ENCODE results near the gene TP73. TPM values are rescaled to one million over a fixed set of nuclear protein-coding genes. Genes with fewer than 3 reads are reported as not detected.

TP73 gene
- total RNA-seq, 1 experiment from 2014 or later: 19.2 TPM

- Histone ChIP-seq H3K4me2 (ENCODE audit: low read length) (no peak overlapping the region), H3K4me3 (replicated peaks in 1 of 2; ENCODE audit: low read depth in 1 of 2, low read length in 2 of 2) (no peak overlapping the region), H3K4me1 (ENCODE audit: control insufficient read depth in 1 of 2, insufficient read depth in 2 of 2, low read length in 2 of 2) (peaks cover 22 to 42% of the 10 kb centered on the region in 2 experiments), H3K9me3 (ENCODE audit: control insufficient read depth in 1 of 2, insufficient read depth in 1 of 2, low read depth in 1 of 2, low read length in 2 of 2) (no peaks in the 10 kb centered on the region), H3K27ac (ENCODE audit: low read depth, low read length) (no peak overlapping the region; the same call in 1 of the 2 replicates), H3K79me2 (ENCODE audit: insufficient read depth, low read length) (peaks cover 30% of the 10 kb centered on the region), H2AFZ (ENCODE audit: low read depth, low read length, poor library complexity, severe bottlenecking) (no peak overlapping the region), H3K27me3 (ENCODE audit: insufficient read depth, low read length) (no peaks in the 10 kb centered on the region), H3K9me2 (ENCODE audit: insufficient read depth) (no peaks in the 10 kb centered on the region), H3K36me3 (ENCODE audit: control insufficient read depth in 1 of 2, insufficient read depth in 2 of 2, low read length in 2 of 2) (no peaks in the 10 kb centered on the region), H4K20me1 (ENCODE audit: insufficient read depth) (no peaks in the 10 kb centered on the region; the same call in 1 of the 2 replicates), H3K9ac (ENCODE audit: low read length) (no peak overlapping the region)
- BruUV-seq (replicated peaks): no TSS peak
- DNase-seq (ENCODE audit: low read depth, low spot score) (no peak), ATAC-seq (no peak)
- TF ChIP-seq EZH2phosphoT487 (IDR thresholded peaks at IDR 0.05; ENCODE audit: borderline replicate concordance) (no peak), FOSL1 (IDR thresholded peaks at IDR 0.05; ENCODE audit: low read depth) (no peak), RAD21 (IDR thresholded peaks at IDR 0.05; ENCODE audit: low read depth) (no peak), CEBPB (IDR thresholded peaks at IDR 0.05; ENCODE audit: low read depth) (no peak), EGR1 (IDR thresholded peaks at IDR 0.05; ENCODE audit: low read depth) (no peak), SRF (IDR thresholded peaks at IDR 0.05; ENCODE audit: low read depth) (no peak), ZFX (IDR thresholded peaks at IDR 0.05) (no peak), YY1 (IDR thresholded peaks at IDR 0.05; ENCODE audit: extremely low read depth, insufficient replicate concordance, low read depth, low read length) (no peak), JUND (IDR thresholded peaks at IDR 0.05) (no peak)
- ChIA-PET RAD21 (ENCODE audit: low non-redundant PET in 1 of 2, low total read pairs in 2 of 2, uncharacterized antibody in 2 of 2, unreplicated experiment in 2 of 2) (no interaction called here), CTCF (no interaction called here), POLR2A (no interaction called here)
- intact Hi-C loops (cut with micrococcal nuclease): no loop called here
These were observed 25.2 kb downstream of the TP73 start for GRCh38 chr1:3677484-3677883.

GRCh38 chr1:3678361-3679097 is 26.2 kb downstream of the TP73 start:
- BruUV-seq (replicated peaks): no TSS peak
- DNase-seq (ENCODE audit: low read depth, low spot score): no peak
- ATAC-seq: no peak
- TF ChIP-seq CTCF (IDR thresholded peaks at IDR 0.05 in 2 of 3, conservative IDR thresholded peaks at IDR 0.05 in 1 of 3; ENCODE audit: borderline replicate concordance in 1 of 3, insufficient read depth in 1 of 3, low read depth in 2 of 3, low read length in 2 of 3) (no peak), EZH2 (IDR thresholded peaks at IDR 0.05) (no peak), SRF (IDR thresholded peaks at IDR 0.05; ENCODE audit: low read depth) (no peak), ELF1 (IDR thresholded peaks at IDR 0.05; ENCODE audit: borderline replicate concordance, low read depth) (no peak), SP1 (IDR thresholded peaks at IDR 0.05; ENCODE audit: low read depth) (no peak), EGR1 (IDR thresholded peaks at IDR 0.05; ENCODE audit: low read depth) (no peak), FOSL1 (IDR thresholded peaks at IDR 0.05; ENCODE audit: low read depth) (no peak), POLR2A (IDR thresholded peaks at IDR 0.05; ENCODE audit: borderline replicate concordance, extremely low read depth, insufficient read depth, insufficient read length) (no peak), ATF3 (IDR thresholded peaks at IDR 0.05) (no peak), CEBPB (IDR thresholded peaks at IDR 0.05; ENCODE audit: low read depth) (no peak), ZFX (IDR thresholded peaks at IDR 0.05) (no peak), ZBTB33 (IDR thresholded peaks at IDR 0.05; ENCODE audit: extremely low read depth, insufficient replicate concordance, low read length) (no peak), CBX3 (IDR thresholded peaks at IDR 0.05; ENCODE audit: low read depth) (no peak)

More at GRCh38 chr1:3678361-3679097, 26.2 kb downstream of the TP73 start:
- no peak overlapping the region for H3K4me2 ChIP-seq (ENCODE audit: low read length)
- H3K27ac ChIP-seq (ENCODE audit: low read depth, low read length): no peak overlapping the region
- H3K9ac ChIP-seq (ENCODE audit: low read length): no peak overlapping the region
- no peaks in the 10 kb centered on the region for H3K9me3 ChIP-seq (ENCODE audit: control insufficient read depth in 1 of 2, insufficient read depth in 1 of 2, low read depth in 1 of 2, low read length in 2 of 2)
- H3K79me2 ChIP-seq (ENCODE audit: insufficient read depth, low read length): peaks cover 22% of the 10 kb centered on the region
- POLR2A ChIA-PET: no interaction called here
- H4K20me1 ChIP-seq (ENCODE audit: insufficient read depth): no peaks in the 10 kb centered on the region; the same call in 1 of the 2 replicates
- intact Hi-C loops (cut with micrococcal nuclease): no loop called here
- no peak overlapping the region for H3K4me3 ChIP-seq (replicated peaks in 1 of 2; ENCODE audit: low read depth in 1 of 2, low read length in 2 of 2)
- H3K36me3 ChIP-seq (ENCODE audit: control insufficient read depth in 1 of 2, insufficient read depth in 2 of 2, low read length in 2 of 2): no peaks in the 10 kb centered on the region
- no peaks in the 10 kb centered on the region for H3K9me2 ChIP-seq (ENCODE audit: insufficient read depth)
- RAD21 ChIA-PET (ENCODE audit: low non-redundant PET in 1 of 2, low total read pairs in 2 of 2, uncharacterized antibody in 2 of 2, unreplicated experiment in 2 of 2): no interaction called here
- H3K27me3 ChIP-seq (ENCODE audit: insufficient read depth, low read length): no peaks in the 10 kb centered on the region
- no peak overlapping the region for H2AFZ ChIP-seq (ENCODE audit: low read depth, low read length, poor library complexity, severe bottlenecking)
- H3K4me1 ChIP-seq (ENCODE audit: control insufficient read depth in 1 of 2, insufficient read depth in 2 of 2, low read length in 2 of 2): peaks cover 22 to 40% of the 10 kb centered on the region in 2 experiments
- CTCF ChIA-PET: no interaction called here
